ENCODE data around the gene INO80D. TPM values are rescaled to one million over a fixed set of nuclear protein-coding genes. Genes with fewer than 3 reads are reported as not detected.

INO80D gene
- total RNA-seq, 4 donors from 2014 or later = 16.0 to 24.5 (median 17.3) TPM

- TF ChIP-seq CTCF (IDR thresholded peaks at IDR 0.05; ENCODE audit: low read depth) = no peak
Observed at GRCh38 chr2:205982776-205983327, 103.1 kb downstream of the INO80D start.

- no peak for TF ChIP-seq CTCF (IDR thresholded peaks at IDR 0.05; ENCODE audit: low read depth)
Observed at GRCh38 chr2:205976120-205976814, 109.7 kb downstream of the INO80D start.

GRCh38 chr2:205975082-205975949 lies 110.7 kb downstream of the INO80D start:
- TF ChIP-seq CTCF (IDR thresholded peaks at IDR 0.05; ENCODE audit: low read depth) = no peak

- TF ChIP-seq CTCF (IDR thresholded peaks at IDR 0.05; ENCODE audit: low read depth) = no peak
Observed at GRCh38 chr2:205972113-205972512, 113.9 kb downstream of the INO80D start.

GRCh38 chr2:205970348-205970747 lies 115.6 kb downstream of the INO80D start:
- no peak for TF ChIP-seq CTCF (IDR thresholded peaks at IDR 0.05; ENCODE audit: low read depth)

GRCh38 chr2:205969584-205969983 lies 116.4 kb downstream of the INO80D start:
- no peak for TF ChIP-seq CTCF (IDR thresholded peaks at IDR 0.05; ENCODE audit: low read depth)

All from subcutaneous adipose tissue (tissue), 4 donors.